ENCODE results near the gene HOXD8.

Gene HOXD8

GRCh38 chr2:176155356-176156044, 26.0 kb downstream of the HOXD8 start:
- H3K4me3 ChIP-seq (ENCODE audit: low read depth, low read length) = no peak overlapping the region
- no peak for DNase-seq (ENCODE audit: low read depth, low spot score)
- CTCF ChIA-PET = interaction anchor here (0.6 to 16.2 kb wide), 7 partner anchors 14 to 496 kb away, joined by 3 to 190 read pairs (median 7); no protein-coding TSS in a partner anchor
- no peak for TF ChIP-seq CTCF (IDR thresholded peaks at IDR 0.05; ENCODE audit: insufficient read depth, low read length, missing control alignments)
- POLR2A ChIA-PET = no interaction called here

GRCh38 chr2:176156301-176156806, 26.8 kb downstream of the HOXD8 start:
- no peak for TF ChIP-seq CTCF (IDR thresholded peaks at IDR 0.05; ENCODE audit: insufficient read depth, low read length, missing control alignments)
- POLR2A ChIA-PET = no interaction called here

GRCh38 chr2:176156807-176157498, 27.4 kb downstream of the HOXD8 start, which contains the start of gene HOXD3:
Gene HOXD3 (plus strand): TSS chr2:176157307. CDS start chr2:176169115, 11,808 bp downstream.
- CTCF ChIA-PET = interaction anchor here (1.4 to 16.2 kb wide), 4 partner anchors 16 to 398 kb away, joined by 4 to 190 read pairs (median 38); no protein-coding TSS in a partner anchor
- peak within 1 kb of the TSS; percentile 57 for H3K4me3 ChIP-seq (ENCODE audit: low read depth, low read length)
- no peak for TF ChIP-seq CTCF (IDR thresholded peaks at IDR 0.05; ENCODE audit: insufficient read depth, low read length, missing control alignments)
- no peak for DNase-seq (ENCODE audit: low read depth, low spot score)
- POLR2A ChIA-PET = interaction anchor here (0.6 kb wide), 1 partner anchor 12 kb away, joined by 3 read pairs; no protein-coding TSS in a partner anchor

More at GRCh38 chr2:176156301-176156806, 26.8 kb downstream of the HOXD8 start:
- H3K4me3 ChIP-seq (ENCODE audit: low read depth, low read length) = no peak overlapping the region
- DNase-seq (ENCODE audit: low read depth, low spot score) = no peak
- CTCF ChIA-PET = interaction anchor here (0.6 to 16.2 kb wide), 5 partner anchors 15 to 495 kb away, joined by 3 to 190 read pairs (median 11); no protein-coding TSS in a partner anchor

GRCh38 chr2:176157499-176158185, 28.1 kb downstream of the HOXD8 start:
- CTCF ChIA-PET = interaction anchor here (0.6 to 16.2 kb wide), 6 partner anchors 16 to 486 kb away, joined by 3 to 190 read pairs (median 4); no protein-coding TSS in a partner anchor
- no peak for TF ChIP-seq CTCF (IDR thresholded peaks at IDR 0.05; ENCODE audit: insufficient read depth, low read length, missing control alignments)
- H3K4me3 ChIP-seq (ENCODE audit: low read depth, low read length) = peak overlapping the region; percentile 57
- POLR2A ChIA-PET = interaction anchor here (0.6 kb wide), 1 partner anchor 13 kb away, joined by 3 read pairs; no protein-coding TSS in a partner anchor
- no peak for DNase-seq (ENCODE audit: low read depth, low spot score)

GRCh38 chr2:176158186-176158591, 28.7 kb downstream of the HOXD8 start:
- DNase-seq (ENCODE audit: low read depth, low spot score) = no peak
- CTCF ChIA-PET = interaction anchor here (0.6 to 16.2 kb wide), 8 partner anchors 15 to 485 kb away, joined by 3 to 190 read pairs (median 4); no protein-coding TSS in a partner anchor
- H3K4me3 ChIP-seq (ENCODE audit: low read depth, low read length) = peak overlapping the region; percentile 57
- TF ChIP-seq CTCF (IDR thresholded peaks at IDR 0.05; ENCODE audit: insufficient read depth, low read length, missing control alignments) = no peak
- POLR2A ChIA-PET = no interaction called here

Data from AG04449 (cell line).